ENCODE results near the gene MTHFSD.
A peak's percentile ranks its signal among the peaks of the same experiment; 100 is the strongest.

The MTHFSD gene

GRCh38 chr16:86530251-86531190 is 24.5 kb downstream of the MTHFSD start:
- no peak for DNase-seq (ENCODE audit: low spot score)

GRCh38 chr16:86529160-86529559 is 25.9 kb downstream of the MTHFSD start:
- no peak for DNase-seq (ENCODE audit: low spot score)

GRCh38 chr16:86528061-86528929 is 26.7 kb downstream of the MTHFSD start:
- no peak for DNase-seq (ENCODE audit: low spot score)

GRCh38 chr16:86527366-86527765 is 27.7 kb downstream of the MTHFSD start:
- DNase-seq (ENCODE audit: low spot score) = no peak

GRCh38 chr16:86525696-86526095 is 29.3 kb downstream of the MTHFSD start:
- DNase-seq (ENCODE audit: low spot score) = no peak

- DNase-seq (ENCODE audit: low spot score) = no peak
These were observed 31.0 kb downstream of the MTHFSD start for GRCh38 chr16:86524029-86524428.

GRCh38 chr16:86523166-86523740 is 31.8 kb downstream of the MTHFSD start:
- DNase-seq (ENCODE audit: low spot score) = no peak

- DNase-seq (ENCODE audit: low spot score) = no peak
These were observed 32.4 kb downstream of the MTHFSD start for GRCh38 chr16:86522634-86523033.

- no peak for DNase-seq (ENCODE audit: low spot score)
These were observed 33.5 kb downstream of the MTHFSD start for GRCh38 chr16:86521236-86522197.

- no peak for DNase-seq (ENCODE audit: low spot score)
These were observed 34.5 kb downstream of the MTHFSD start for GRCh38 chr16:86520317-86521210.

GRCh38 chr16:86519649-86520316 is 35.3 kb downstream of the MTHFSD start:
- peak; percentile 55 for DNase-seq (ENCODE audit: low spot score)

GRCh38 chr16:86519007-86519648 is 35.9 kb downstream of the MTHFSD start:
- no peak for DNase-seq (ENCODE audit: low spot score)

GRCh38 chr16:86517652-86518258 is 37.3 kb downstream of the MTHFSD start:
- peak; percentile 12 for DNase-seq (ENCODE audit: low spot score)

GRCh38 chr16:86517033-86517432 is 38.0 kb downstream of the MTHFSD start:
- no peak for DNase-seq (ENCODE audit: low spot score)

GRCh38 chr16:86516623-86517003 is 38.4 kb downstream of the MTHFSD start:
- DNase-seq (ENCODE audit: low spot score) = no peak

GRCh38 chr16:86515777-86516622 is 39.0 kb downstream of the MTHFSD start:
- no peak for DNase-seq (ENCODE audit: low spot score)

- no peak for DNase-seq (ENCODE audit: low spot score)
These were observed 39.6 kb downstream of the MTHFSD start for GRCh38 chr16:86515413-86515776.

Data from activated CD4-positive, alpha-beta T cell treated with anti-CD3 and anti-CD28 coated beads, Interleukin-2, Interleukin-4, amounts not matched to agents 100 ng/mL and 50 ng/mL, durations not matched to agents 16 hours and 8 hours (primary cell).